HG02571 (cell line): ENCODE measurements around the gene SLC25A48.

Experiments
- ATAC-seq: cut with Tn5 transposase; IDR thresholded peaks from one replicate; pipeline ENCODE4 v1.9.1; 2021; ENCODE audit warnings: mild to moderate bottlenecking, moderate library complexity; ENCODE audit not compliant: unreplicated experiment

Gene SLC25A48

DNA sequence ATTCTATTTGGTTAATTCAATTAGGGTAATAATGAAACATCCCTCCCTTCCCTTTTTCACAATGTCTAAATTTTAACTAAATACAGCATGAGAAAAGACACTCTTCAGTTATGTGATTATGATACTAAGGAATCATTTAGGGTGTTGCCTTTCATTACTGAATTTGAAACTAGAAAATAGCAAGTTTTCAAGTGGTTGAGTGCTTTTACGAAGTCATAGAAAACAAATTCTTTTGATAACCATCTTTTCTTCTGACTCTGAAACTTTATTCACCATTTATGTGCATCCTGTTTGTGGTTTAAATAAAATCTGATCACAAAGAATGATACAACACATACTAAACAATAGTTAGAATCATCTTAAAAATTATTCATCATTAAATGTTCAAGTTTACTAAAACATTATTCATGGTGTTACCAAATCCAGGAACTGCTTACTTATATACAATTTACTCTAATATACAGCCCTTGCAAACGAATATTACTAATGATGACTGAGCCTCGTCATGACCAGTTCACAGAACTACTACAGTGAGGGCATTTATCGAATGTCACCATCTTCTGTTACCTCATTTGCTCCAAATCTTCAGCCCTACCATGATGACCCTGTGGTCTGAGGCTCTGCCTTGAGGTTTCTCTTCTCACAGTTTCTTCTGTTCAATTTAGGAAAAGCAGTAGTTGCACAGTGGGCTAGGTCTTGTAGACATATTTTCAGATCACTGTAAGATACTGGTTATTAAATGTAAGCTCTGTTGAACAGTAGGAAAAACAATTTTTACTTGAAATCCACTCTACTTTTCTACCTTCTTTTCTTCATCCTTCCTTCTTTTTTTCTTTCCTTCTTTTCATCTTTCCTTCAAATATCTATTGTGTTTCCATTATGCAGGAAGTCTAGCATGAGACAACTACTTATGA is 79.5 kb downstream of the SLC25A48 start:
- ATAC-seq = no peak

DNA sequence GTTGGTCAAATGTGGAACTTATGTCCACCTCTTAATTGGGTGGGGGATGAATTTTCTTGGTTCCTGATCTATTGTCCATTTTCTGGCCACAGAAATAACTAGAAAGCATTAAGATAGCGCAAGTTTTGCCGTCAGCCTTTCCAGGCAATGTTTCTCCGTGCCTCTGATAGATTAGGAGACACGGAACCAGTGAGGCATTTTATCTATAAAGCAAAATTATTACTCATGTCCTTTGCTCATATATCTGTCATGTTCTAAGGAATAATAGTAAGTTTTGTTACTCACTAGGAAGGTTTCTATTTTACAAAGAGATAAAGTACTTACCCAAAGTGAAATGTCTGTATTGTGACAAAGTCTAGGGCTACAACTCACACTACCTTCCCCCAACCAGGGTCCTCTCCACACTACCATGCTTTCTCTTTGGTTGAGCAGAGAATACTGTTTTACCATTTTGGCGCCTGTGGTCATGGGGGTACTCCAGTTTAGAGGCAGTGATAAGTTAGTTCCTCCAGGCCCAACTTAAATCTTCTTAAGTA is 81.1 kb downstream of the SLC25A48 start:
- no peak for ATAC-seq

DNA sequence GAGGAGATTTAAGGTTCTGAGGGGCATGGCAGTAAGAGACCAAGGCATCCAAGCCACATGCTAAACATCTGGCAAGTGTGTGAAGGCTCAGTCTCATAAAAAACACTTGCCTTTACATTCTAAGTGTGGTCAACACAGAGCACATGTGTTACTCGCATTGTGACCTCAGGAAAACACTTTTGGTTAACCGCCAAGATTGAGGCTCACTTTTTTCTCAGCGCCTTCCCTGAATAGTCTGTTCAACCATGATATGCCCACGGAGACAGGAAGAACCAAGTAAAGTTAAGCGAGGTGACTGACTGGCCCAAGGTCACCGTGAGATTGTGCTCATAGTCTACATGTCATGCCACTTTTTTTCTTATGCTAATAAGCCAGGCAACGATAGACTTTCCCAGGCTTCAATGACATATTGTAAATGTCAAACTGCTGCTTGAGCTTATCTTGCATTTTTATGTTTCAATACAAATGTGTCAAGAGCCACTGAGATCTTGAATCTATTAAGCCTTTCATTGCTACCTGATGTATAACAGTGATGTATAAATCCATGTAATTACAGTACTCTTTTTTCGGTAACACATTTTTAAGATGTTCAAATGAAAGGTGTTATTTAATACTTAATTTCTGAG is 82.3 kb downstream of the SLC25A48 start:
- ATAC-seq = no peak

DNA sequence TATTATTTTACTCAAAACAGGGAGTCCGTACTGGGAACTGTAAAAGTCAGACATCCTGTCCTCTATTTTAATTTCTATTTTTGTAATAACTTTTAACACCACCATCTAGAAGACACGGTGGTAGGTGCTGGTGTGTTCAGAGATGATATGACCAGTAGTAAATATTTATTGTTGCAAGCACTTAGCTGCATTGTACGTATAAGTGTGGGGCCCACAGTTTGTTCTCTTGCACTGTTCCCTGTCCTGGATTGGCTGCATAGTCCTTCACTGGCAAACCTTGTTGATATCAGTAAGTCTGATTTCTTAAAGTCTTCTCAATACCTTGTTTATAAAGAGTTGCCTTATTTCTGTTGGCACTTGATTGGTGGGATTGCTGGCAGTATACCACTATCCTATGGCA is 85.7 kb downstream of the SLC25A48 start:
- no peak for ATAC-seq

DNA sequence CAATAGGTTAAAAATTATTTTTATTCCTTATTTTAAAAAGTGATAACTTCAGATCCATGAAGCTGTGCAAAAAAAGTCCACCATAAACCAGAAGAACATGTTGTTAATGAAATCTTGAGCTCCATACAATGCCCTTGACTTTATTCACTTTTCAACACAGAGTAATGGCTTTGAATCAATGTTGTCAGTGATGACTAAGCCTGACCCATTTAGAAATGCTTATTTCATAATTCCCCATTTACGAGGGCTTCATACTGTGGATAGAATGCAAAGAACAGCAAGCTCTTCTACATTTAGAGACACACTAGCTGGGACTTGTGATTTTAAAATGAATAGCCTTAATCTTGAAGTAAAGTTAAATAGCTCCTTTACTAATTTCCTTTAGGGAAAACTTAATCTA is 86.9 kb downstream of the SLC25A48 start:
- ATAC-seq = no peak

DNA sequence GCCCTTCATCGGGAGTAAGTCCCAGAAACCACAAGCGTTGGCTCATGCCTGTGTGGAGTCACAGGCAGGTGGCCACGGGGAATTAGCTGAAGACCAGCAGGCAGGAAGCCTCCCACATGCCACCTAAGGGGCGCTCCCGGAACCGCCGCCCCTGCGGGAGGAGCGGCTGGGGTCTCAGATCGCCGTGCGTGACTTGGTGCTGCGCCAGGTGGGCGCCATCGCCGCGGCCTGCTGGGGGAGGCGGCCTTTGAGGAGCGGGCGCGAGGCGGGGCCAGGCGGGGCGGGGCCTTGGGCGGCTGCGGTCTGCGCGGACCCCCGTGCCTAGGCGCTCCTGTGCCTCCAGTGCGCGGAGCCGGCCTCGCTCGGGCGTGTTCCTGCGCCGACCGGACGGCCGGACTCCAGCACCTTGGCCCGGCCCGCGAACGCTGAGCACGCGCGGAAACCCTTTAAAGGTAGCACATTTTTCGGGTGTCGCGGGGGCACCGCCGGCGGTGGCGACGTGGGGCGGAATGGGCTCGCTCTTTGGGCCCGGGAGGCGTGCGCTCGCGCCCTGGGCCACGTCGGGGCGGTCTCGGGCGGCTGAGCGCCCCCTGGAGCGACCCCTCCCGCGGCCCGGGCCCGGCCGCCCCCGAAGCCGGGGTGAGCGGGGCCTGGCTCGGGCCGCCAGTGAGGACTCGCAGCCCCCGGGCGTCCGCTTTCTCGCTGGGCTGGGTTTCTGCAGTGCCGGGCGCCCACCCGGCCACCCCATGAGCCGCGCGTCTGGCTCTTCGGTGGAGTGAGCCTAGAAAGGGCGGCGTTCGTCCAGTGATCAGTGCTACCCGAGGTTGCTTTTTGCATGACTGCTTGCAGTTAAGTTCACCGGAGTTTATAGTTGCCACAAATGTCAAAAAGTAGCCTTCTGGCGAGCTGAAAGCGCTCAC is 95.8 kb downstream of the SLC25A48 start:
- no peak for ATAC-seq

DNA sequence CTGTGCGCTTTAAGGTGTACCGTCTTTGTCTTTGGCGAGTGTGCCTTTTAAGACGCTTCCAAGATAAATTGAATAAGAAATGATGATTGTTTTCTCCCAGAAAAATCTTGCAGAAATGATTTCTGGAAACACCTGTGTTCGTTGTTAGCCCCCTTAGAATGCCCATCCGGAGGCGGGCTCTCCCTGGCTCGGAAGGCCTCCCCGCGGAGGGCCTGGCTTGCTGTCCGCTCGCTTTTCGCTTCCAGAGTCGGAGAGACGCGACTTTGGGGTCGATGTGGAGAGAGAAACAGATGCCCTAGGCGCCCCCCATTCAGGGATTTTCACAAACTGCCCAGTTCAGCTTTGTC is 96.5 kb downstream of the SLC25A48 start:
- ATAC-seq = no peak

DNA sequence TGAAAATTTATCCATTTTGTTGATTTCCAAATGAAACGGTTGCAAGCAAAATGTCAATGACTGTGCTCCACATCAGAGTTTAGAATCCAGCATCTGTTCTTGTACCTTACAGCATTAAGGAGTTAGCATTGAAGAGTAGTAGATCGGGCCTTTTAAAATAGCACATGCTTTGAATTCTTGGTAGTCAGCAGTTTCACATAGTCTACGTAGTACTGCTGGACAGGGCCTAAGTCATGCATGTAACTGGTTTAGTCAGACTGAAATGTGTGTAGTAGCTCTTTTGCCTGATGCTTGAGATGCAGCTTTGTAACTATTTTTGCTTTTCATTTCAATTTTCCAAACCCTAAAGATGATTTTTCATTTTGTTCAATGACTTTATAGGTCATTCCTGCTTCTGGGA is 100.5 kb downstream of the SLC25A48 start:
- no peak for ATAC-seq

DNA sequence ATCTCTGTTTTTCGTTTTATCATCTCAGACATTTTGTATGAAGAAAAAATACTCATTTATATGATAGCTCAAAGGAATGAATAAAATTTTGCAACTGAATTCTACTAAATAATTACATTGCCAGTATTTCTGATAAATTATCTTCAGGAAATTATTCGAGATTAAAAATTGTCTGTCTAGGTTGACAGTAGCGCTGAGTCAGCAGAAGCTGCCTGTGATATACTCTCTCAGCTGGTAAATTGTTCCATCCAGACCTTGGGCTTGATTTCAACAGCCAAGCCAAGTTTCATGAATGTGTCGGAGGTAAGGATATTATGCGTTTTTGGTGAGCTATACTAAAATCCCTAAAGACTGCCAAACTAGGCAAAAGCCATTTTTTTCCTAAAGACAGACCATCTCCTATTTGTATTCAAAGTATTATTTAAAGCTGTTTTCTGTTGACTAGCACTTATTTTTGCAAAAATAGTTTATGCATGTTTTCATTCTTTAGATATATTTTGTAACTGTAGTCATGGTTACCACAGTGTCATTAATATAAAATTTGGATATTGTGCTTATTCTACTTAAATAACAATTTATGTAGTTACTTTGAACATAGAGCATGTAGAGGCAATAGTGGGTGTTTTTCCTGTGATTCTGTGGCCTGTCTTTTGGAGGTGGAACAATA is 102.9 kb downstream of the SLC25A48 start:
- ATAC-seq = no peak
